ENCODE results near the gene CREB3L1. TPM values are rescaled to one million over a fixed set of nuclear protein-coding genes. Genes with fewer than 3 reads are reported as not detected.

The CREB3L1 gene
- total RNA-seq, 1 donor from 2014 or later, result 40.9 TPM

DNA sequence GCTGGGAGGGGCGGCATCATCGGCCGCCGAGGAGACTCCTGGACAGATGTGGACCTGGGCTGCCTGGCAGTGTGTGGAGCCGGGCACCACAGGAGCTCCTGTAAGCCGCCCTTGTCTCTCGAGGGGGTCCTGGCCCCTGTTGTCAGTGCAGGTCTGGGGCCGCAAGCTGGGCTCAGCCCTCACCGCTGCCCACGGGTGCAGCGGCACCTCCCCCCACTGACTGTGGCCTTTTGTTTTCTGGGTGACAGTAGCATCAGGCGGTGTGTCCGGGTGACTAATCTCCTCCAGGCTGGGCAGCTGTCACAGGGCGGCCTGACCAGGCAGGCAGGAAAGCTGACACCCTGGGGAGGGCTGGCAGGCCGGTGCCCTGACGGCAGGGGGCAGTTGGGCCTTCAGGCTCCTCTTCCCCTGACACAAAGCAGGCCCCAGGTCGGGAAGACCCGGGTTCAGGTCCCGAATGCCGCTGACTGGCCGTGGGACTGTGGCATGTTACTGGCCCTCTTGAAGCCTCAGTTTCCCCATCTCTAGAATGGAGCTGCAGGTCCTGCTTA lies 86.1 kb downstream of the CREB3L1 start:
- Histone ChIP-seq H3K27ac (replicated peaks) (peak overlapping the region; percentile 94), H3K36me3 (peaks cover 14% of the 10 kb centered on the region), H3K4me3 (peak overlapping the region; percentile 67), H3K9me3 (replicated peaks) (no peaks in the 10 kb centered on the region), H3K27me3 (ENCODE audit: low read depth) (no peaks in the 10 kb centered on the region), H3K4me1 (peaks cover 84% of the 10 kb centered on the region)
- peak; percentile 72 for DNase-seq
- TF ChIP-seq, protein P1, sequence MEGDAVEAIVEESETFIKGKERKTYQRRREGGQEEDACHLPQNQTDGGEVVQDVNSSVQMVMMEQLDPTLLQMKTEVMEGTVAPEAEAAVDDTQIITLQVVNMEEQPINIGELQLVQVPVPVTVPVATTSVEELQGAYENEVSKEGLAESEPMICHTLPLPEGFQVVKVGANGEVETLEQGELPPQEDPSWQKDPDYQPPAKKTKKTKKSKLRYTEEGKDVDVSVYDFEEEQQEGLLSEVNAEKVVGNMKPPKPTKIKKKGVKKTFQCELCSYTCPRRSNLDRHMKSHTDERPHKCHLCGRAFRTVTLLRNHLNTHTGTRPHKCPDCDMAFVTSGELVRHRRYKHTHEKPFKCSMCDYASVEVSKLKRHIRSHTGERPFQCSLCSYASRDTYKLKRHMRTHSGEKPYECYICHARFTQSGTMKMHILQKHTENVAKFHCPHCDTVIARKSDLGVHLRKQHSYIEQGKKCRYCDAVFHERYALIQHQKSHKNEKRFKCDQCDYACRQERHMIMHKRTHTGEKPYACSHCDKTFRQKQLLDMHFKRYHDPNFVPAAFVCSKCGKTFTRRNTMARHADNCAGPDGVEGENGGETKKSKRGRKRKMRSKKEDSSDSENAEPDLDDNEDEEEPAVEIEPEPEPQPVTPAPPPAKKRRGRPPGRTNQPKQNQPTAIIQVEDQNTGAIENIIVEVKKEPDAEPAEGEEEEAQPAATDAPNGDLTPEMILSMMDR (IDR thresholded peaks at IDR 0.05; ENCODE audit: borderline replicate concordance), result peak; percentile 48
- intact Hi-C loops (cut with micrococcal nuclease), result no loop called here

DNA sequence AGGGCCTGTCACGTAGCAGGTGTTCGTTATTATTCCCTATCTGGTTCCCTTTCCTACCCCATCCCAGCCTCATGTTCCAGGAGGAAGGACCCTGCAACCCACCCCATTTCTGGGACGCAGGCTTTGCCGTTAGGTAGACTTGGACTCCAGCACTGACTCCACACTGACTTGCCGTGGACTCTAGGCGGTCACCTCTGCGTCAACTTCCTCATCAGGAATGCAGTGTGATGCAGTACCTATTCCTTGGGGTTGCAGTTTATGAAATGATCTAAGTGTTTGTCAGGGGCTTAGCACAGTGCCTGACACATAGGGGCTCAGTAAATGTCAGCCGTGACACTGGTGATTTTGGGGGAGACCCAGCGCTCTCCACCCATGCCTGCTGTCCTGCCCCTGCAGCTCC lies 86.6 kb downstream of the CREB3L1 start:
- peaks cover 19% of the 10 kb centered on the region for H3K36me3 ChIP-seq
- H3K4me1 ChIP-seq, result peaks cover 84% of the 10 kb centered on the region
- TF ChIP-seq, protein P1 (IDR thresholded peaks at IDR 0.05; ENCODE audit: borderline replicate concordance), result no peak
- DNase-seq, result no peak
- H3K9me3 ChIP-seq (replicated peaks), result no peaks in the 10 kb centered on the region
- no peaks in the 10 kb centered on the region for H3K27me3 ChIP-seq (ENCODE audit: low read depth)
- intact Hi-C loops (cut with micrococcal nuclease), result no loop called here
- H3K4me3 ChIP-seq, result peak overlapping the region; percentile 67
- peak overlapping the region; percentile 94 for H3K27ac ChIP-seq (replicated peaks)

DNA sequence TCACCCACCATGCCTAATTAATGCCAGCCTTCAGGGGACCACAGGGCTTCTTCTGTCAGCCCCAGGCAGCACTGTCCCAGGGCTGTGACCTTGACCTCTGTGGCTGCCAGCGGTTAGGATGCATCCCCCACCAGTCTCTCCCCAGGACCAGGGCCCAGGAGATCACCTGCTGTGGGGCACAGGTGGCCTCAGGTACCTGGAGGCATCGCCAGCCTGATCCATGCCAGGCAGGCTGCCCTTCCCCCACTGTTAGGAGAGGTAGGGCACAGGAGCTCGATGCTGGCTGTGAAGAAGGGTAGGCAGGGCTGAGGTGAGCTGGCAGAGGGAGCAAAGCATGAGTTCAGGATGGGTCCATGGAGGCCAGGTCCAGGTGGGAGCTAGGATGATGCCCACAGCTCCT lies 87.3 kb downstream of the CREB3L1 start:
- Histone ChIP-seq H3K4me3 (no peak overlapping the region), H3K4me1 (peaks cover 90% of the 10 kb centered on the region), H3K27me3 (ENCODE audit: low read depth) (no peaks in the 10 kb centered on the region), H3K9me3 (replicated peaks) (no peaks in the 10 kb centered on the region), H3K36me3 (peaks cover 26% of the 10 kb centered on the region), H3K27ac (replicated peaks) (peak overlapping the region; percentile 94)
- no peak for DNase-seq
- TF ChIP-seq, protein P1 (IDR thresholded peaks at IDR 0.05; ENCODE audit: borderline replicate concordance), result no peak
- intact Hi-C loops (cut with micrococcal nuclease), result no loop called here

DNA sequence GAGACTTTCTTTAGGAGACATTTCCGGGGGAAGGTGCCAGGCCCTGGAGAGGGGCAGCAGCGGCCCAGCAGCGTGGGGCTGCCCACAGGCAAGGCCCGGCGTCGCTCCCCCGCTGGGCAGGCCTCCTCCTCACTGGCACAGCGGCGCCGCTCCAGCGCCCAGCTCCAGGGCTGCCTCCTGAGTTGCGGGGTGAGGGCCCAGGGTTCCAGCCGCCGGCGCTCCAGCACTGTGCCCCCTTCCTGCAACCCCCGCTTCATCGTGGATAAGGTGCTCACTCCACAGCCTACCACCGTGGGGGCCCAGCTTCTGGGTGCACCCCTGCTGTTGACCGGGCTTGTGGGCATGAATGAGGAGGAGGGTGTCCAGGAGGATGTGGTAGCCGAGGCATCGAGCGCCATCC lies 88.8 kb downstream of the CREB3L1 start:
- intact Hi-C loops (cut with micrococcal nuclease), result no loop called here
- Histone ChIP-seq H3K27me3 (ENCODE audit: low read depth) (no peaks in the 10 kb centered on the region), H3K4me3 (no peak overlapping the region), H3K9me3 (replicated peaks) (no peaks in the 10 kb centered on the region), H3K36me3 (peaks cover 41% of the 10 kb centered on the region), H3K4me1 (peaks cover 76% of the 10 kb centered on the region), H3K27ac (replicated peaks) (no peak overlapping the region)
- no peak for DNase-seq
- TF ChIP-seq, protein P1 (IDR thresholded peaks at IDR 0.05; ENCODE audit: borderline replicate concordance), result no peak

DNA sequence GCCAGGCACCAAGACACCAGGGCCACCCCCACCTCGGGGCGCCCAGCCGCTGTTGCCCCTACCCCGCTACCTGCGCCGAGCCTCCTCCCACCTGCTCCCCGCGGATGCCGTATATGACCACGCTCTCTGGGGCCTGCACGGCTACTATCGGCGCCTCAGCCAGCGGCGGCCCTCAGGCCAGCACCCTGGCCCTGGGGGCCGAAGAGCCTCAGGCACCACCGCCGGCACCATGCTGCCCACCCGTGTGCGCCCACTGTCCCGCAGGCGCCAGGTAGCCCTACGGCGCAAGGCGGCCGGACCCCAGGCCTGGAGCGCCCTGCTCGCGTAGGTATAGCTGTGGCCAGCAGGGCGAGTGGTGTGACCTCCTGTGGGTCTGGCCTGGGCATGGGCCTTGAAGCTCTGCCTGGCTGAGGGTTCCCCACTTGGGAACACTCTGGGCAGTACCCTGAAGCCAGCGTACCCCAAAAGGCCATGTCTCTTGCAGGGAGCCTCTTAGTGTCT lies 89.2 kb downstream of the CREB3L1 start:
- Histone ChIP-seq H3K4me1 (peaks cover 71% of the 10 kb centered on the region), H3K27ac (replicated peaks) (peak overlapping the region; percentile 57), H3K36me3 (peaks cover 46% of the 10 kb centered on the region), H3K4me3 (no peak overlapping the region), H3K27me3 (ENCODE audit: low read depth) (no peaks in the 10 kb centered on the region), H3K9me3 (replicated peaks) (no peaks in the 10 kb centered on the region)
- TF ChIP-seq, protein P1 (IDR thresholded peaks at IDR 0.05; ENCODE audit: borderline replicate concordance), result no peak
- DNase-seq, result no peak
- intact Hi-C loops (cut with micrococcal nuclease), result no loop called here

Data from left ventricle myocardium inferior (tissue), 1 donor.